GM19328 (cell line): ENCODE measurements around the gene ZBTB7A.
"Not testable (repeated sequence)": the region's sequence is repeated elsewhere in the genome, so short reads cannot be mapped to it uniquely, and the experiment has no call there.

Source experiments
- ATAC-seq: cut with Tn5 transposase; IDR thresholded peaks from one replicate; pipeline ENCODE4 v1.9.1; 2021; ENCODE audit warnings: mild to moderate bottlenecking, moderate library complexity; ENCODE audit not compliant: unreplicated experiment

Gene ZBTB7A

DNA sequence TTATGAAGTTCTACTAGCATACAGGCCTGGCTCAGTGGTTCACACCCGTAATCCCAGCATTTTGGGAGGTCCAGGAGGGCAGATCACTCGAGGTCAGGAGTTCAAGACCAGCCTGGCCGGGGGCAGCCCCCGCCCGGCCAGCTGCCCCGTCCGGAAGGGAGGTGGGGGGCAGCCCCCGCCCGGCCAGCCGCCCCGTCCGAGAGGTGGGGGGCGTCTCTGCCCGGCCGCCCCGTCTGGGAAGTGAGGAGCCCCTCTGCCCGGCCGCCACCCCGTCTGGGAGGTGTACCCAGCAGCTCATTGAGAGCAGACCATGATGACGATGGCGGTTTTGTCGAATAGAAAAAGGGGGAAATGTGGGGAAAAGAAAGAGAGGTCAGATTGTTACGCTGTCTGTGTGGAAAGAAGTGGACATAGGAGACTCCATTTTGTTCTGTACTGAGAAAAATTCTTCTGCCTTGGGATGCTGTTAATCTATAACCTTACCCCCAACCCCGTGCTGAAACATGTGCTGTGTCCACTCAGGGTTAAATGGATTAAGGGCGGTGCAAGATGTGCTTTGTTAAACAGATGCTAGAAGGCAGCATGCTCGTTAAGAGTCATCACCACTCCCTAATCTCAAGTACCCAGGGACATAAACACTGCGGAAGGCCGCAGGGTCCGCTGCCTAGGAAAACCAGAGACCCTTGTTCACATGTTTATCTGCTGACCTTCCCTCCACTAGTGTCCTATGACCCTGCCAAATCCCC lies 67.9 kb downstream of the ZBTB7A start:
- not testable (repeated sequence) for ATAC-seq

GRCh38 chr19:3995607-3996006 lies 71.1 kb downstream of the ZBTB7A start:
- ATAC-seq = no peak
